ENCODE data around the gene TNFRSF18. TPM values are rescaled to one million over a fixed set of nuclear protein-coding genes. Genes with fewer than 3 reads are reported as not detected.

TNFRSF18 gene
- total RNA-seq, 1 experiment from 2014 or later: 0.83 TPM

DNA sequence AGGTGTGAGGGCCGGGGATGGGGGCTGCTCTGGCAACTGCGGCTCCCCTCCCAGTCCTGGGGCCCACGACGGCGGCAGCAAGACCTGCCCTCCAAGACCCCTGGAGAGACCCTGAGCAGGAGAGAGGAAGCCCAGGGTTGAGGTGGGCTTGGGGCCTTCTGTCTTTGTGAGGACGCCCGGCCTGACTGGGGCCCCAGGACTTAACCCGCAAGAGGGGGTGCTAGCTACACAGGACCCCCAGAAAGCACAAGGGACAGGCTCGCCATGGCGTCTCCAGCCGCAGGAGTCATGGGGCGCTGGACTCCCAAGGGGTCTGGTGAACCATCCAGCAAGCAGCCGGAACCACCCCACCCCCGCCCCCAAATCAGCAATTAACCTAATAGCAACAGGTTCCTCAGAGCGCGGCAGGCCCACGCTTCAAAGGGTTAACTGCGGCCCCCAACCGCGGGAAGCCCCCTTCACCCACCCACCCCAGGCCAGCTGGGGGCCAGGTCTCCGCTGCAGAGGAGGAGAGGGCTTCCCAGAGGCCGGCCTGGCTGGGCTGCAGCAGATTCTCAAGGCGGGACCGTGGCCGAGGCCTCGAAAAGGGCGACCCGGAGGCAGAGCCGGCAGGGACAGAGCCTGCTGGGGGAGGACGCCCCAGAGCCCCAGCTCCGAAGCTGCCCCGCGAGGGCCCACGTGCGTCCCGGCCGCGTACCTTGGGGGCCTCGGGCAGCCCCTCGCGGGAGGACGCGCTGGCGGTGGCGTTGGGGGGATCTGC lies 39.6 kb upstream of the TNFRSF18 start:
- TF ChIP-seq MXD4 (CRISPR knock-in tag; IDR thresholded peaks at IDR 0.05; ENCODE audit: borderline replicate concordance): no peak
- TF ChIP-seq, protein P1, sequence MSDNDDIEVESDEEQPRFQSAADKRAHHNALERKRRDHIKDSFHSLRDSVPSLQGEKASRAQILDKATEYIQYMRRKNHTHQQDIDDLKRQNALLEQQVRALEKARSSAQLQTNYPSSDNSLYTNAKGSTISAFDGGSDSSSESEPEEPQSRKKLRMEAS (CRISPR knock-in tag; IDR thresholded peaks at IDR 0.05): 0 out of 2 replicates have a peak, but pooled peaks have one; percentile 49
- TF ChIP-seq, protein P2, sequence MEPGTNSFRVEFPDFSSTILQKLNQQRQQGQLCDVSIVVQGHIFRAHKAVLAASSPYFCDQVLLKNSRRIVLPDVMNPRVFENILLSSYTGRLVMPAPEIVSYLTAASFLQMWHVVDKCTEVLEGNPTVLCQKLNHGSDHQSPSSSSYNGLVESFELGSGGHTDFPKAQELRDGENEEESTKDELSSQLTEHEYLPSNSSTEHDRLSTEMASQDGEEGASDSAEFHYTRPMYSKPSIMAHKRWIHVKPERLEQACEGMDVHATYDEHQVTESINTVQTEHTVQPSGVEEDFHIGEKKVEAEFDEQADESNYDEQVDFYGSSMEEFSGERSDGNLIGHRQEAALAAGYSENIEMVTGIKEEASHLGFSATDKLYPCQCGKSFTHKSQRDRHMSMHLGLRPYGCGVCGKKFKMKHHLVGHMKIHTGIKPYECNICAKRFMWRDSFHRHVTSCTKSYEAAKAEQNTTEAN (CRISPR knock-in tag; IDR thresholded peaks at IDR 0.05): no peak
- H3K27ac Mint-ChIP-seq: no peak overlapping the region
- DNase-seq (ENCODE audit: low spot score) (peak; percentile 50), ATAC-seq (peak; percentile 6; the same call in 1 of the 2 replicates)
- no peaks in the 10 kb centered on the region for H3K27me3 Mint-ChIP-seq (ENCODE audit: low read depth)
- H3K4me1 Mint-ChIP-seq: no peaks in the 10 kb centered on the region
- POLR2A ChIA-PET: no interaction called here
- no peak overlapping the region for H3K4me3 Mint-ChIP-seq
- CTCF ChIA-PET: interaction anchor here (0.8 to 2.1 kb wide), 3 partner anchors 9 to 124 kb away, joined by 4 to 9 read pairs (median 6); no protein-coding TSS in a partner anchor
- no peaks in the 10 kb centered on the region for H3K9me3 Mint-ChIP-seq
- peaks cover under 1% of the 10 kb centered on the region; the same call in 1 of the 2 replicates for H3K36me3 Mint-ChIP-seq

DNA sequence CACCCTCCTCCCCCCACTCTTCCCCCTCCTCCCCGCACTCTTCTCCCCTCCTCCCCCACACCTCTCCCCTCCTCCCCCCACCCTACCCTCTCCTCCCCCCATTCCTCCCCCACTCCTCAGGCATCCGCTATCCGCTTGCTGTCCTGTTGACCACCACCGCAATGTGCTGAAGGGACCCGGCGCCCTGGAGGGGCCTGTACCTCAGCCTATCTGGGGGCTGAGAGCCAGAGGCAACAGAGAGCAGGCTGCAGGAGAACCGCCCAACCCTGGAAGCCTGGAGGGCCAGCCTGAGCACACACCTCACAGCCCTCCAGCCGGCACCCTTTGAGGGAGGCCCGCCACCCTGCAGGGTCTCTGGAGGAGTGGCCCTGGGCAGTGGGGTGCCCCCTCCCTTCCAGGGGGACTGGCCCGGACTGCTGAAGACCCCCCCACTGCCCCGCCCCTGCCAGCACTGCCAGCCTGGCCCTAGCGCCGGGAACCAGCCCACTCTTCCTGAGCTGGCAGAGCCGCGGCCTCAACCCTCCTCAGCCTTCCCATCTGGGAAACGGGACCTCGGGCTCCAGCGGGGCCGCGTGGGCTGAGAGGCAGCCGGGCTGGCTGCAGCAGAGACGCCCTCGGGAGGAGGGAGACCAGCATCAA lies 38.9 kb upstream of the TNFRSF18 start:
- no peaks in the 10 kb centered on the region for H3K36me3 Mint-ChIP-seq

DNA sequence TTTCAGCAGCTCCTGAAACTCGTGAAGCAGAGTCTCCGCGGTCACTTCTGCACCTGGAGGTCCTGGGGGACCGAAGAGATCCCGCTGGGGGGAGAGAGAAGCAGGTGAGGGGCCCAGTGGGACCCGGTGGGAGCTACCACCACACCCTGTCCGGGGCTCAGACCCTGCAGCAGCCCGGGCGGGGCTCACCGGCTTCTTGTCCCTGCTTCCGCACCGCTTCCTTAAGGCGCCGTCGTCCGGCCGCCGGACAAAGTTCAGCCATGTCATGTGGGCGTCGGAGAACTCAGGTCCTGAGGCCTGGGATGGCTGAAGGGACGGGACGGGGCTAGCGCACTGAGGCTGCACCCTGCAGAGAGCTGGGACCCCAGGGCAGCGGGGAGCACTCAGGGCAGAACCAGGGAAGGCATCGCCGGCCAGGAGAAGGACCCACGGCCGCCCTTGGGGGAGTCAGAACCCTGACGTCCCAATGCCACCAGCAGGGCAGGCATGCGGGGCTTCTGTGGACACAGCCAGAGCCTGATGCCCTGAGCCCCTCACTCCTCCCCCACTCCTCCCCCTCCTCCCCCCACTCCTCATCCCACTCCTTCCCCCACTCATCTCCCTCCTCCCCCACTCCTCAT lies 37.9 kb upstream of the TNFRSF18 start:
- DNase-seq (ENCODE audit: low spot score): no peak
- H3K9me3 Mint-ChIP-seq: no peaks in the 10 kb centered on the region
- no peaks in the 10 kb centered on the region for H3K27me3 Mint-ChIP-seq (ENCODE audit: low read depth)
- ATAC-seq: no peak
- CTCF ChIA-PET: interaction anchor here (0.8 kb wide), 1 partner anchor 48 kb away, joined by 3 read pairs; no protein-coding TSS in a partner anchor
- no peaks in the 10 kb centered on the region for H3K36me3 Mint-ChIP-seq
- H3K4me3 Mint-ChIP-seq: no peak overlapping the region
- POLR2A ChIA-PET: no interaction called here
- H3K27ac Mint-ChIP-seq: no peak overlapping the region
- H3K4me1 Mint-ChIP-seq: no peaks in the 10 kb centered on the region
- no peak for TF ChIP-seq PRRX2 (CRISPR knock-in tag; IDR thresholded peaks at IDR 0.05)
- no peak for TF ChIP-seq EMX1 (CRISPR knock-in tag; IDR thresholded peaks at IDR 0.05)
- no peak for TF ChIP-seq CBFB (CRISPR knock-in tag; IDR thresholded peaks at IDR 0.05; ENCODE audit: low read depth)
- no peak for TF ChIP-seq ZNF671 (CRISPR knock-in tag; IDR thresholded peaks at IDR 0.05)
- no peak for TF ChIP-seq SOX15 (CRISPR knock-in tag; IDR thresholded peaks at IDR 0.05)
- TF ChIP-seq, protein P3, sequence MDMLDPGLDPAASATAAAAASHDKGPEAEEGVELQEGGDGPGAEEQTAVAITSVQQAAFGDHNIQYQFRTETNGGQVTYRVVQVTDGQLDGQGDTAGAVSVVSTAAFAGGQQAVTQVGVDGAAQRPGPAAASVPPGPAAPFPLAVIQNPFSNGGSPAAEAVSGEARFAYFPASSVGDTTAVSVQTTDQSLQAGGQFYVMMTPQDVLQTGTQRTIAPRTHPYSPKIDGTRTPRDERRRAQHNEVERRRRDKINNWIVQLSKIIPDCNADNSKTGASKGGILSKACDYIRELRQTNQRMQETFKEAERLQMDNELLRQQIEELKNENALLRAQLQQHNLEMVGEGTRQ (CRISPR knock-in tag; IDR thresholded peaks at IDR 0.05): no peak
- TF ChIP-seq, protein P4, sequence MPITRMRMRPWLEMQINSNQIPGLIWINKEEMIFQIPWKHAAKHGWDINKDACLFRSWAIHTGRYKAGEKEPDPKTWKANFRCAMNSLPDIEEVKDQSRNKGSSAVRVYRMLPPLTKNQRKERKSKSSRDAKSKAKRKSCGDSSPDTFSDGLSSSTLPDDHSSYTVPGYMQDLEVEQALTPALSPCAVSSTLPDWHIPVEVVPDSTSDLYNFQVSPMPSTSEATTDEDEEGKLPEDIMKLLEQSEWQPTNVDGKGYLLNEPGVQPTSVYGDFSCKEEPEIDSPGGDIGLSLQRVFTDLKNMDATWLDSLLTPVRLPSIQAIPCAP (CRISPR knock-in tag; IDR thresholded peaks at IDR 0.05): no peak
- no peak for TF ChIP-seq GRHL2 (CRISPR knock-in tag; IDR thresholded peaks at IDR 0.05; ENCODE audit: insufficient replicate concordance, severe bottlenecking)
- TF ChIP-seq ATF1 (CRISPR knock-in tag; IDR thresholded peaks at IDR 0.05): no peak
- TF ChIP-seq ZNF317 (CRISPR knock-in tag; IDR thresholded peaks at IDR 0.05; ENCODE audit: borderline replicate concordance, low read depth): no peak
- TF ChIP-seq, protein P5, sequence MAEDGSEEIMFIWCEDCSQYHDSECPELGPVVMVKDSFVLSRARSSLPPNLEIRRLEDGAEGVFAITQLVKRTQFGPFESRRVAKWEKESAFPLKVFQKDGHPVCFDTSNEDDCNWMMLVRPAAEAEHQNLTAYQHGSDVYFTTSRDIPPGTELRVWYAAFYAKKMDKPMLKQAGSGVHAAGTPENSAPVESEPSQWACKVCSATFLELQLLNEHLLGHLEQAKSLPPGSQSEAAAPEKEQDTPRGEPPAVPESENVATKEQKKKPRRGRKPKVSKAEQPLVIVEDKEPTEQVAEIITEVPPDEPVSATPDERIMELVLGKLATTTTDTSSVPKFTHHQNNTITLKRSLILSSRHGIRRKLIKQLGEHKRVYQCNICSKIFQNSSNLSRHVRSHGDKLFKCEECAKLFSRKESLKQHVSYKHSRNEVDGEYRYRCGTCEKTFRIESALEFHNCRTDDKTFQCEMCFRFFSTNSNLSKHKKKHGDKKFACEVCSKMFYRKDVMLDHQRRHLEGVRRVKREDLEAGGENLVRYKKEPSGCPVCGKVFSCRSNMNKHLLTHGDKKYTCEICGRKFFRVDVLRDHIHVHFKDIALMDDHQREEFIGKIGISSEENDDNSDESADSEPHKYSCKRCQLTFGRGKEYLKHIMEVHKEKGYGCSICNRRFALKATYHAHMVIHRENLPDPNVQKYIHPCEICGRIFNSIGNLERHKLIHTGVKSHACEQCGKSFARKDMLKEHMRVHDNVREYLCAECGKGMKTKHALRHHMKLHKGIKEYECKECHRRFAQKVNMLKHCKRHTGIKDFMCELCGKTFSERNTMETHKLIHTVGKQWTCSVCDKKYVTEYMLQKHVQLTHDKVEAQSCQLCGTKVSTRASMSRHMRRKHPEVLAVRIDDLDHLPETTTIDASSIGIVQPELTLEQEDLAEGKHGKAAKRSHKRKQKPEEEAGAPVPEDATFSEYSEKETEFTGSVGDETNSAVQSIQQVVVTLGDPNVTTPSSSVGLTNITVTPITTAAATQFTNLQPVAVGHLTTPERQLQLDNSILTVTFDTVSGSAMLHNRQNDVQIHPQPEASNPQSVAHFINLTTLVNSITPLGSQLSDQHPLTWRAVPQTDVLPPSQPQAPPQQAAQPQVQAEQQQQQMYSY (CRISPR knock-in tag; IDR thresholded peaks at IDR 0.05): no peak
- TF ChIP-seq NR1H2 (CRISPR knock-in tag; IDR thresholded peaks at IDR 0.05): no peak
- no peak for TF ChIP-seq OVOL2 (CRISPR knock-in tag; IDR thresholded peaks at IDR 0.05; ENCODE audit: borderline replicate concordance)
- TF ChIP-seq RELA (CRISPR knock-in tag; IDR thresholded peaks at IDR 0.05; ENCODE audit: borderline replicate concordance): no peak
- TF ChIP-seq, protein P6, sequence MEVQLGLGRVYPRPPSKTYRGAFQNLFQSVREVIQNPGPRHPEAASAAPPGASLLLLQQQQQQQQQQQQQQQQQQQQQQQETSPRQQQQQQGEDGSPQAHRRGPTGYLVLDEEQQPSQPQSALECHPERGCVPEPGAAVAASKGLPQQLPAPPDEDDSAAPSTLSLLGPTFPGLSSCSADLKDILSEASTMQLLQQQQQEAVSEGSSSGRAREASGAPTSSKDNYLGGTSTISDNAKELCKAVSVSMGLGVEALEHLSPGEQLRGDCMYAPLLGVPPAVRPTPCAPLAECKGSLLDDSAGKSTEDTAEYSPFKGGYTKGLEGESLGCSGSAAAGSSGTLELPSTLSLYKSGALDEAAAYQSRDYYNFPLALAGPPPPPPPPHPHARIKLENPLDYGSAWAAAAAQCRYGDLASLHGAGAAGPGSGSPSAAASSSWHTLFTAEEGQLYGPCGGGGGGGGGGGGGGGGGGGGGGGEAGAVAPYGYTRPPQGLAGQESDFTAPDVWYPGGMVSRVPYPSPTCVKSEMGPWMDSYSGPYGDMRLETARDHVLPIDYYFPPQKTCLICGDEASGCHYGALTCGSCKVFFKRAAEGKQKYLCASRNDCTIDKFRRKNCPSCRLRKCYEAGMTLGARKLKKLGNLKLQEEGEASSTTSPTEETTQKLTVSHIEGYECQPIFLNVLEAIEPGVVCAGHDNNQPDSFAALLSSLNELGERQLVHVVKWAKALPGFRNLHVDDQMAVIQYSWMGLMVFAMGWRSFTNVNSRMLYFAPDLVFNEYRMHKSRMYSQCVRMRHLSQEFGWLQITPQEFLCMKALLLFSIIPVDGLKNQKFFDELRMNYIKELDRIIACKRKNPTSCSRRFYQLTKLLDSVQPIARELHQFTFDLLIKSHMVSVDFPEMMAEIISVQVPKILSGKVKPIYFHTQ (CRISPR knock-in tag; IDR thresholded peaks at IDR 0.05): no peak

More for the DNA sequence above, 38.9 kb upstream of the TNFRSF18 start:
- H3K9me3 Mint-ChIP-seq: no peaks in the 10 kb centered on the region
- POLR2A ChIA-PET: no interaction called here
- DNase-seq (ENCODE audit: low spot score) (no peak), ATAC-seq (no peak)
- TF ChIP-seq KAT7 (CRISPR knock-in tag; IDR thresholded peaks at IDR 0.05; ENCODE audit: borderline replicate concordance): no peak
- 0 out of 2 replicates have a peak, but pooled peaks have one; percentile 17 for TF ChIP-seq ZNF263 (CRISPR knock-in tag; IDR thresholded peaks at IDR 0.05; ENCODE audit: low read depth)
- no peak overlapping the region for H3K27ac Mint-ChIP-seq
- no peaks in the 10 kb centered on the region for H3K4me1 Mint-ChIP-seq
- CTCF ChIA-PET: interaction anchor here (2.1 kb wide), 1 partner anchor 47 kb away, joined by 9 read pairs; no protein-coding TSS in a partner anchor
- no peak overlapping the region for H3K4me3 Mint-ChIP-seq
- H3K27me3 Mint-ChIP-seq (ENCODE audit: low read depth): no peaks in the 10 kb centered on the region
